ENCODE results near the gene PTDSS2.

- TF ChIP-seq CTCF (IDR thresholded peaks at IDR 0.05) (no peak), EZH2 (IDR thresholded peaks at IDR 0.05; ENCODE audit: borderline replicate concordance, insufficient read depth, low read depth, low read length, poor library complexity, severe bottlenecking) (no peak)
Measured at GRCh38 chr11:438101-438844, 11.8 kb upstream of the PTDSS2 start.

All from B cell (primary cell).